ENCODE results near the gene IMPA2.
"Not testable (repeated sequence)": the region's sequence is repeated elsewhere in the genome, so short reads cannot be mapped to it uniquely, and the experiment has no call there.

The IMPA2 gene

GRCh38 chr18:11962597-11962996 is 18.7 kb upstream of the IMPA2 start:
- DNase-seq (ENCODE audit: low spot score), result no peak

GRCh38 chr18:11963991-11964484 is 17.3 kb upstream of the IMPA2 start:
- DNase-seq (ENCODE audit: low spot score), result no peak

DNA sequence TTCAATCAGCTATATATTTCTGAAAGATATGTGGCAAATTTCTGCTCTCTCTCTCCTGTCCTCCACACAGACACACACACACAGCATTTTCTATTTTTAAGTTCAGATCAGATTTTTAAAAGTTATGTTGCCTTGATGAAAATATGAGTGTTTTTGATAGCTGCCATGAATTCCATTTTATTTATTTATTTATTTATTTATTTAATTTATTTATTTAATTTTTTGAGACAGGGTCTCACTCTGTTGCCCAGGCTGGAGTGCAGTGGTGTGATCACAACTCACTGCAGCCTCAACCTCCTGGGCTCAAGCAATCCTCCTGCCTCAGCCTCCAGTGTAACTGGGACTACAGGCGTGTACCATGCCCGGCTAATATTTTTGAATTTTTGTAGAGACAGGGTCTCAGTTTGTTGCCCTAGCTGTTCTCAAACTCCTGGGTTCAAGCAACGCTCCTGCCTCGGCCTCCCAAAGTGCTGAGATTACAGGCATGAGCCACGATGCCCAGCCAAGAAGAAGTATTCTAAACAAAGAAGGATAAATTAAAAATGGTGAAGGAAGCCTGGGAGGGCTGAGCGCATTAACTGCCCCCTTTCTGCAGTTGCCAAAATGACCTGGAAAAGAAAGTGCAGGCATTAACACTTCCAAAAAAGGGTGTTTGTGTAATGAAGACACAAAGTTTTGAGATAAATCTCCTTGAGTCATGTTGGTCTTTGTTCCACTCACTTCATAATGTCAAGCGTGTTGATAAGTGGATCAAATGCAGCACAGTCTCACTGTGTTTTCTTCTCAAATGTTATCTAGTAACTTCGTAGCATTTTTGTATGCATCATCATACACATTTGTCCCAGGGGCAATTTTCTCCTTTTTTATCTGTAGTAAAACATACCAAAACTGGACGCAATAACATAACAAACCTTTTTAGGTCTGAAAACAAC is 11.1 kb upstream of the IMPA2 start:
- DNase-seq (ENCODE audit: low spot score), result no peak

DNA sequence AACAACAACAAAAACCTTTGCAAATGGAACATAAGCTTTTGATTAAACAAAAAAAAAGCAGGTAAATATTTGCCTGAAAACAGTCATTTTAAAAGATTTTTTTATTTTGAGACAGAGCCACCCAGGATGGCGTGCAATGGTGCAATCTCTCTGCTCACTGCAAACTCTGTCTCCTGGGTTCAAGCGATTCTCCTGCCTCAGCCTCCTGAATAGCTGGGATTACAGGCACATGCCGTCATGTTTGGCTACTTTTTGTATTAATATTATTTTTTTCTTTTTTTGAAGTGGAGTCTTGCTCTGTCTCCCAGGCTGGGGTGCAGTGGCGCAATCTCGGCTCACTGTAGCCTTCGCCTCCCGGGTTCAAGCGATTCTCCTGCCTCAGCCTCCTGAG is 10.5 kb upstream of the IMPA2 start:
- not testable (repeated sequence) for DNase-seq (ENCODE audit: low spot score)

GRCh38 chr18:11972371-11973174 is 8.7 kb upstream of the IMPA2 start:
- DNase-seq (ENCODE audit: low spot score), result no peak

DNA sequence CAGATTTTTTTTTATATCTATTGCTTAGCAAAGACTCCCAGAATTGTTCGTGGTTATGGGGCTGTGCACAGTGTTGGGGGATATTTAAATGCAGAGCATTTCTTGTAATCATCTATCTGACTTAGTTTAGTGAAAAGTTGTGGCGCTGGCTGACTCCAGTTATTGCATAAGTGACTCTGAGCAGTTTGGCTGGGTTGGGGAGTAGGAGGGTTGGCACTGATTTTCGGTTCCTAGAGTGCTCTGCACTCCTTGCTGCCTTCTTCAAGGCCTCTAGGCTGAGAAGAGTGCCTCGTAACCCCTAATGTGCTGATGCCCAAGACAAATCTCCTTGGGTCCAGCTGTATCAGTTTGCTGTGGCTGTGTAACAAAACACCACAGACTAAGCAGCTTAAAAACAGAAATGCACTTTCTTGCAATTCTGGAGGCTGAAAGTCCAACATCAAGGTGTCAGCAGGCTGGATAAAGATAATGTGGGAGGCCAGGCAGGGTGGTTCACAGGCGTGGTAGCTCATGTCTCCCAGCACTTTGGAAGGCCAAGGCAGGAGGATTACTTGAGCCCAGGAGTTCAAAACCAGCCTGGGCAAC is 6.5 kb upstream of the IMPA2 start:
- no peak for DNase-seq (ENCODE audit: low spot score)

DNA sequence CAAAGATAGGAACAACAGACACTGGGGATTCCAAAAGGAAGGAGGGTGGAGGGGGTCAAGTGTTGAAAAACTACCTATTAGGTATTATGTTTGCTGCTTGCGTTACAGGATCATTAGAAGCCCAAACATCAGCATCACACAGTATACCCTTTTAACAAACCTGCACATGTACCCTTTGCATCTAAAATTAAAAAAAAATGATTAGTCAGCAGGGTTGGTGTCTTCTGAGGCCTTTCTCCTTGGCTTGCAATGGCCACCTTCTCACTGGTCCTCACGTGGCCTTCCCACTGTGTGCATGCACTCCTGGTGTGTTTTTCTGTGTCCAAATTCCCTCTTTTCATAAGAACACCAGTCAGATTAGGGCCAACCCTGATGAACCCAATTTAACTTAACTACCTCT is 5.6 kb upstream of the IMPA2 start:
- no peak for DNase-seq (ENCODE audit: low spot score)

GRCh38 chr18:11976315-11977152 is 4.8 kb upstream of the IMPA2 start:
- no peak for DNase-seq (ENCODE audit: low spot score)

DNA sequence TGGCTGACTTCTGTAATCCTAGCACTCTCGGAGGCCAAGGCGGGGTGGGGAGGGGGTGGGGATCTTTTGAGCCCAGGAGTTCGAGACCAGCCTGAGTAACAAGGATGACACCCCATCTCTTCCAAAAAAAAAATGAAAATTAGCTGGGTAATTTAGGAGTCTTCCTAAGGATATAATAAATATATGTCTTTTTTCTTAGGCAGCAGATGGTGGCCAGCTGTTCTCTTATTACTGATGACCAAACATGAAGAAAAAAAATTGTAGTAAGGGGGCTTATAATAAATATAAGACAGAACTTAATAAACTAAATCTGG is 4.2 kb upstream of the IMPA2 start:
- no peak for DNase-seq (ENCODE audit: low spot score)

- DNase-seq (ENCODE audit: low spot score), result no peak
These were observed 2.4 kb upstream of the IMPA2 start for GRCh38 chr18:11978956-11979355.

DNA sequence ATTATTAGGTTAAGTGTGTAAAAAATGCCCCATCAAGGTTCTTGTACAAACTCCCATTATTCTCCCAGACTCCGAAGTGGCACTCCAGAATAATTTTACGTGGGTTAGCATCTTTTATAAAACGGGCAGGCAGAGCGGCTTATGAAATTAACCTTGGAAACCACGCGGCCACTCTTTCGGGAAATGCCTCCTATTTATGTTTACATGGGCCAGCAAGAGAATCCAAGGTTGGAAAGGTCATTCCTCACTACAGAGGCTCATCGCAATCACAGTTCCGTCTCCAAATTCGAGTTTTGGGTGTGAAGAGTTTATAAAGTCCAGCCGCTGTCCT is 1.2 kb upstream of the IMPA2 start:
- no peak for DNase-seq (ENCODE audit: low spot score)

- no peak for DNase-seq (ENCODE audit: low spot score)
These were observed 664 bp upstream of the IMPA2 start for GRCh38 chr18:11980494-11981191.

DNA sequence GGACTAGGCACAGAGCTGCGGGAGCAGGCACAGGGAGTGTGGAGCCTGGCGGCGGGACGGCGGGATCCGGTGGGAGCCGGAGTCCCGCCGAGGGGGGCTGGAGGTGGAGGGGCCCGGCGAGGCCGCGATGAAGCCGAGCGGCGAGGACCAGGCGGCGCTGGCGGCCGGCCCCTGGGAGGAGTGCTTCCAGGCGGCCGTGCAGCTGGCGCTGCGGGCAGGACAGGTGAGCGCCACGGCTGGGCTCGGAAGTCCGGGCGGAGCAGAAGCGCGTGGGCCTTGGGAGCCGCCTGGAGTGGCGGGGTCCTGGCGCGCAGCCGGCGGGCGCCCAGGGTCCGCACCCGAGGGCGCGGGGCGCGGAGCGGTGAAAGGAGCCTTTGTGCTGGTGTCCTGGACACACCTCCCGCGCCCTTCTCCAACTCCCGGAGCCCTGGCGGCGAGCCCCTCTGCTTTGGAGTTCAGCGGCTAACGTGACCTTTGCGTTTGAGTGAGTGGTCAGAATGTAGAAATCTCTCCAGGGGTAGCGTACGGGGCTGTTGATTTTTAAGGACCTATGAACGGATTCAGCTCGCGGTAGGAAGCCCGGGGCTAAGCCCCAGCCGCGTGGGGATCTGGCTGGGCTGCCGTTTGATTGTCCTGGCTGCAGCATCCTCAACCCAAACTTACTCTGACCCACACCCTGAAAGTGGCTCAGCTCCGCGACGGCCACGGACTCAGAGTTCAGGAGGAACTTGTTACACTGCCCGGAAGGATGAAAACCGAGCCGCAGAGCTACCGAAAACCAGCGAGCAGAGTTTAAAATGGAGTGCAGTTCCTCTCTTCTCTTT is 448 bp downstream of the IMPA2 start:
- peak; percentile 65 for DNase-seq (ENCODE audit: low spot score)

DNA sequence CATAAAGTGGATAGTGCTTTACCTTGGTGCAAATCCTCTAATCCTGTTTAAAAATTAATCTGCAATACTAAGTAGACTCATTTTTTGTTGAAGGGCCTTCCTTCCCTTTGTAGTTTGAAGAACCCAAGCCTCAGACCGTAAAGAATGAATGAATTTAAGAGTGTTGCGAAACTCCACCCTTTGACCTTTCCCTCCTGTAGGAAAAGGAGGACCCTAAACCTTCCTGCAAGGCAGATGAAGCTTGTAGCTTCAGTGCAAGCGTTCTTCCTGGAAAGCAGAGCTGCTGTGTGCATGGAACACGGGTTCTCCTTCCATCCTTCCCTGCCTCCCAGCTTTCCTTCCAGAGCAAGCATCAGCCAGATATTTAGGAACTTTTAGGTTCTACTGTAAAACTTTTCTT is 1.7 kb downstream of the IMPA2 start:
- DNase-seq (ENCODE audit: low spot score), result no peak

- no peak for DNase-seq (ENCODE audit: low spot score)
These were observed 2.3 kb downstream of the IMPA2 start for GRCh38 chr18:11983592-11983991.

DNA sequence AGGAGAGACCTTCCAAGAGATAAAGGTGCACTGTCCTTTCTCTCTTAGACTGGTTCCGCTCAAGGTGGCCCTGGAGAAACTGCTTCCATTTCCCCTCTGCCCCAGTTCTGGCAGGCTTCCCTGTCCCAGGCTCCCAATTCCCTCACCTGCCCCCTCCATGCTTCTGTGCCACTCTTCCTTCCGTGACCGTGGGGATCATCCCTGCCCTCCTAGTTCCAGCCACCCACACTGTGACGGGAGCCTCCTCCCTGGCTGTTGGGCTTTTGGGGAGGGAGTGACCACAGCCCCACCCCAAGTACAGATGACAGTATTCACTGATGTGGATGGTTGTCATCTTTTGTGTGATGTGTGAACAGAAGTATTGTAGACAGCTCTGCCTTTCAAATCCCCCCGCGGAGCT is 2.8 kb downstream of the IMPA2 start:
- no peak for DNase-seq (ENCODE audit: low spot score)

DNA sequence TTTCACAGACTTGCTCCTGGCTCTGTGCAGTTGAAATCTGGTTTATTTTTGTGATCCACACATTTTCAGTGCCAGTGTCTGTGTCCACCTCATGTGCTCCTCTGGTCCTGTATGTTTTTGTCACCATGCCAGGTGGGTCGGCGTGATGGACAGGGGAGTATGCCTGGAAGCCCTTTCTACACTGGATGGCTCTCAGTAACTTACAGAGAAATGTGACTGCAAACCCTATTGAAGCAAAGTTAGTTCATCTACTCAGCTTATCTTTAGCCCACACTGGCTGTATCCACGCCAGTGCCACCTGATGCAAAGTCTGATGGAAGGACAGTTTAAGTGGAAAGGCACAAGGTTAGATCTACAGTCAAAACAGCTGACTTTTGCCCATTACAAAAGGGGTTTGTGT is 4.3 kb downstream of the IMPA2 start:
- no peak for DNase-seq (ENCODE audit: low spot score)

GRCh38 chr18:11986061-11986460 is 4.8 kb downstream of the IMPA2 start:
- no peak for DNase-seq (ENCODE audit: low spot score)

DNA sequence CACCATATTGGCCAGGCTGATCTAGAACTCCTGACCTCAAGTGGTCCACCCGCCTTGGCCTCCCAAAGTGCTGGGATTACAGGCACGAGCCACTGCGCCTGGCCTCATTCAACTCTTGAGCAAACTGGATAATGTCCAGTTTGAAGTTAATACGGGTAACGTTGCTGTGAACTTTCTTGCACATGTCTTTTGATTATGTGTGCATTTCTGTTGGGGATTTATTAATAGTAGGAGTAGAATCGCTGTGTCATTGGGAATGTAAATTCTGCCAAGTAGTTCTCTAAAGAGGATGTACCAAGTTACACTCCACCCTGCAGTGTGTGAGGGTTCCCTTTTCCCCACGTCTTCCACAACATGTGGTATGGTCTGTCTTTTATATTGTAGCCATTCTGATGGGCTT is 6.2 kb downstream of the IMPA2 start:
- no peak for DNase-seq (ENCODE audit: low spot score)

DNA sequence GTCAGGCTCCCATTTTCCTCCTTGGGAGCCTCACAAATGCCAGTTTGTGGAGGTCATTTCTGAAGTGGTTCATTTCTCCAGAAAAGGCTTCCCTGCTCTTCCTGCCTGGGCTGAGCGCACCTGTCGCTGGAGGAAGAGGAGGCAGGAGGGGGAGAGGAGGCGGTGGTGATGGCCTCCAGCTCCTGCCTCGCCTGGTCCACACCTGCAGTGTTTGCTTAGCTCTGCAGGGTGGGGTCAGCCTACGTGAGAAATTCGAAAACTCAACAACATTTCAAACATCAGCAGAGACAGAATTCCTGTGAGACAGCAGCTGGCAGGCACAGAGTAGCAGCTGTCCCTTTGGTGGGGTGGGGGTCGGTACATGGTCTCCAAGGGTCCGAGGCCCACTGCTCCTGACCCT is 7.9 kb downstream of the IMPA2 start:
- DNase-seq (ENCODE audit: low spot score), result no peak

DNA sequence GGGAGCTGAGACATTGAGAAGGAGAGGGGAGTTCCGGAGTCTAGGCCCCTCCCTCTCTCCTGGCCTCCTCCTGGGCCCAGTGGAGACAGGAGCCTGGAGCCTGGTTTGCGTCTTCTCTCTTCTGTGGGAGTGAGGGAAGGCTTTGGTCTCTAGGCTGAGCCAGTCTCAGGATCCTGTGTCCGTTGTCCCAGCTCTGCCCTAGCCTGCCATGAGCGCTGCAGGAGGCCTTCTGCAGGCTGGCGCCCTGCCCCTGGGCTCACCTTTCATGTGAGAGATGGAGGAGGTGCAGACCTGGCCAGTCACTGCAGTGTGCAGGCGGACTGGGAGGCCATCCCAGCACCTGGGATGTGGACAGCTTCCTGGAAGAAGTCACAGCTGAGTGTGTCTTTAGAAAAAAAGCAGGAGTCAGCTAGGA is 8.7 kb downstream of the IMPA2 start:
- no peak for DNase-seq (ENCODE audit: low spot score)
